Brain microvascular endothelial cell (primary cell): ENCODE results near the gene TENT4B.

Experiments
- DNase-seq: peaks from one replicate; pipeline ENCODE4 v3.0.0-alpha.2; 2020
- H3K27ac ChIP-seq: fragments of 250-450 bp; sonication (Bioruptor Pico); 2 replicates; pipeline ENCODE4 v1.5.1; 2020; ENCODE audit warnings: mild to moderate bottlenecking, moderate library complexity
- H3K27me3 ChIP-seq: fragments of 250-450 bp; sonication (Bioruptor Pico); replicated peaks from 2 replicates; pipeline ENCODE4 v1.5.1; 2020; ENCODE audit warnings: mild to moderate bottlenecking
- H3K36me3 ChIP-seq: fragments of 250-450 bp; sonication (Bioruptor Pico); replicated peaks from 2 replicates; pipeline ENCODE4 v1.5.1; 2020; ENCODE audit warnings: mild to moderate bottlenecking
- H3K4me3 ChIP-seq: 2 replicates; pipeline ENCODE4 v1.5.1; 2011; ENCODE audit warnings: low read depth, mild to moderate bottlenecking, control low read depth, low read length, moderate library complexity
- in situ Hi-C: cut with HindIII; loops from 2 replicates; pipeline ENCODE4 v1.10.0; 2017; ENCODE audit warnings: low sequenced_read_pairs, low pct_ligation_motif_present
- TF ChIP-seq, protein P1 (sequence below): IDR thresholded peaks from 2 replicates; pipeline ENCODE4 v1.5.1; 2011; ENCODE audit warnings: low read depth, mild to moderate bottlenecking, moderate library complexity, low read length, control low read depth, inconsistent platforms; ENCODE audit errors: missing control alignments

TENT4B gene

DNA sequence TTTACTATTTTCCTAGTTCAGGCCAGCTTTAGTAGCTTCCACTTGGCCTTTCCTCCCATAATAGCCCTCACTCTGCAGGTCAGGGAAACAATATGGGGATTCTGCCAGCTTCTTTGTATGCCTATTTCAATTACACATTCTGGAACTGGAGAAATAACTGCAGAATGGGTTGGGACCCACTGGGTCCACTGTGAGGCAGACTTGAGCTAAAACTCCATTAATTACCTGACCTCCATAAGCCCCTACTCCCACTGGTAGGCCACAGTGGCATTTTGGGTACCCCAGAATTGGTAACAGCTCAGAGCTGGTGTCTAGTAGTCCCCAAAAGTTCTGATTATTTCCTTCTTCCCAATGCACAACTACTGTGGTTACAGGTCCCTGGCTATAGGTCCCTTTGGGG is 16.7 kb upstream of the TENT4B start:
- H3K36me3 ChIP-seq = no peaks in the 10 kb centered on the region
- in situ Hi-C loops = no loop called here
- TF ChIP-seq, protein P1, sequence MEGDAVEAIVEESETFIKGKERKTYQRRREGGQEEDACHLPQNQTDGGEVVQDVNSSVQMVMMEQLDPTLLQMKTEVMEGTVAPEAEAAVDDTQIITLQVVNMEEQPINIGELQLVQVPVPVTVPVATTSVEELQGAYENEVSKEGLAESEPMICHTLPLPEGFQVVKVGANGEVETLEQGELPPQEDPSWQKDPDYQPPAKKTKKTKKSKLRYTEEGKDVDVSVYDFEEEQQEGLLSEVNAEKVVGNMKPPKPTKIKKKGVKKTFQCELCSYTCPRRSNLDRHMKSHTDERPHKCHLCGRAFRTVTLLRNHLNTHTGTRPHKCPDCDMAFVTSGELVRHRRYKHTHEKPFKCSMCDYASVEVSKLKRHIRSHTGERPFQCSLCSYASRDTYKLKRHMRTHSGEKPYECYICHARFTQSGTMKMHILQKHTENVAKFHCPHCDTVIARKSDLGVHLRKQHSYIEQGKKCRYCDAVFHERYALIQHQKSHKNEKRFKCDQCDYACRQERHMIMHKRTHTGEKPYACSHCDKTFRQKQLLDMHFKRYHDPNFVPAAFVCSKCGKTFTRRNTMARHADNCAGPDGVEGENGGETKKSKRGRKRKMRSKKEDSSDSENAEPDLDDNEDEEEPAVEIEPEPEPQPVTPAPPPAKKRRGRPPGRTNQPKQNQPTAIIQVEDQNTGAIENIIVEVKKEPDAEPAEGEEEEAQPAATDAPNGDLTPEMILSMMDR = peak; percentile 30
- H3K4me3 ChIP-seq = no peak overlapping the region
- no peak overlapping the region for H3K27ac ChIP-seq
- no peaks in the 10 kb centered on the region for H3K27me3 ChIP-seq
- no peak for DNase-seq

DNA sequence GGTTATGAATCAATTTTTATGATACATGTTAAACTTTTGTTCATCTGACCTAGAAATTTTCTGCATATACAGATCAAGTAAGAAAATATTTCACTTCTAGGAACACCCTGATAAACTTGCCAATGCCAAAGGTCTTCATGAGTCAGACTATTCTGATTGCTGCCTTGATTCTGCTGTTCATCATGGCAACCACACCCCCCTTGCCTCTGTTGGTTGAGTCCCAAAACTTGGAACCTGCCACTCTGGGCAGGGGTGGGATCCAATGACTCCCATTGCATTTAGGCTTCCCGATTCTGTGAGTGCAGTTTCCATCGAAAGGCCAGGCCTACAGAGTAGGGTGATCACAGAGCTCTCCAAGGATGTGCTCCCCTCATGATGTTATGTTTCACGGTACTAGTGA is 15.8 kb upstream of the TENT4B start:
- no peak overlapping the region for H3K27ac ChIP-seq
- H3K4me3 ChIP-seq = no peak overlapping the region
- in situ Hi-C loops = no loop called here
- DNase-seq = no peak
- H3K27me3 ChIP-seq = no peaks in the 10 kb centered on the region
- no peaks in the 10 kb centered on the region for H3K36me3 ChIP-seq
- TF ChIP-seq, protein P1 = no peak

DNA sequence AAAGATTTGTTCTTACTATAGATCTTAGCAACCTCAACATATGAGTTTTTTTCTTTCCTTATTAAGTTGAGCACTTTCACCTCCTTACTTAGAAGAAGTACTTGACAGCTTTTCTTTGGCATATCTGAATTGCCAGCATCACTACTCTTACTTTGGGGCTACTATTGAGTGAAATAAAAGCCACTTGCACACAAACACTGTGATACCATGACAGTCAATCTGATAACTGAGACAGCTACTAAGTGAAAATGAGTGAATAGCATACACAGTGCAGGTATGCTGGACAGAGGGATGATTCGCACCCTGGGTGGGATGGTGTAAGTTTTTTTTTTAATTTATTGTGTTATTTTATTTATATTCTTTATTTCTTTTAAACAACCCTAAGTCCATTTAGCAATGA is 13.5 kb upstream of the TENT4B start:
- Histone ChIP-seq H3K4me3 (no peak overlapping the region), H3K36me3 (no peaks in the 10 kb centered on the region), H3K27ac (no peak overlapping the region), H3K27me3 (no peaks in the 10 kb centered on the region)
- in situ Hi-C loops = no loop called here
- no peak for DNase-seq
- TF ChIP-seq, protein P1 = no peak

DNA sequence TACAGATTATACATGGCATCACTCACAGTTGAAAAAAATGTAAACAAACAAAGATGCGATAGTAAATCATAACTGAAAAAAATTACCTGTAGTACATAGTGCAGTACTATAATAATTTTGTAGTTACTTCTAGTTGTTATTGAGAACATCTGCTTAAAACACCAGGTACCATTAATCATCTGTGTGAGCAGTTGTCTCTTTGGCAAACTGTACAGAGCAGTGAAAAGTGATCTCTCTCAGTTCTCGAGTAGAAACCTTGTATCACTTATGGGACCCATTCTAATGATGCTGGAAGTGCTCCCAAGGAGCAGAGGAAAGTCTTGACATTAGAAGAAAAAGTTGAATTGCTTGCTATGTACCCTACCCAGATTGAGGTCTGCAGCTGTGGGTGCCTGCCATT is 8.9 kb upstream of the TENT4B start:
- TF ChIP-seq, protein P1 = no peak
- no peak overlapping the region for H3K4me3 ChIP-seq
- in situ Hi-C loops = no loop called here
- no peak for DNase-seq
- H3K36me3 ChIP-seq = no peaks in the 10 kb centered on the region
- no peak overlapping the region for H3K27ac ChIP-seq
- no peaks in the 10 kb centered on the region for H3K27me3 ChIP-seq

DNA sequence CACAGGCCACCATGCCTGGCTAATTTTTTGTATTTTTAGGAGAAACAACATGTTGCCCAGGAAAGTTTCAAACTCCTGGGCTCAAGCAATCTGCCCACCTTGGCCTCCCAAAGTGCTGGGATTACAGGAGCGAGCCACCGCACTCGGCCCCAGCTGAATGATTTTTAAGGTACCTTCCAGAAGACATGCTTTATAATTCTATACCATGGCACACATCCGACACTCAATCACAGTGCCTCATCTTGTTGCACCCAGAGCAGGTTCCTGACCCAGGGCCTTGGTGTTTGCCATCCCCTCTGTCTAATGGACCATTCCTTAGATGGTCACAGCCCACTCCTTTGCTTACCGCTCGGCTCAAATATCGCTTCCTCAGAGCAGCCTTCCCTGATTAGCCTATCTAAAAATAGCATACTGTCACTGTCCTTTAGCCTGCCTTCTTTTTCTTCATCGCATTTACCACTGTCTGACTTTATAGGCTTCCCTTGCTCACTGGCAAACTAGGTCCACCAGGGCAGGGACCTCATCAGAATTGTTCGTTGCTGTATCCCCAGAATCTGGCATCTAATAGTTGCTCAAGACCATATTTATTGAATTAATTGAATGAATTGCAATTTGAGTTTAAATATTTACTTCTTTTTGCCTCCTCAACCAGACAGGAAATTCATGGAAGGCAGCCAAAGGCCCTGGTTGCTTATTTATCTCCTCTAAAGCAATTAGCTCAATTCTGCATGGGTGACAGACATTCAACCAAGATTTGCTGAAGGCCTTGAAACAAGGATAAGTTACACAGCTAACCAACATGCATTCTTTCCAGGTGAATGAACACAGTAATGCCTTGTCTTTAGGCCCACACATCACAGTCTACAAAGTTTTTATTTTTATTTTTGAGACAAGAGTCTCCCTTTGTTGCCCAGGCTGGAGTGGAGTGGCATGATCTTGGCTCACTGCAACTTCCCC is 6.3 kb upstream of the TENT4B start:
- TF ChIP-seq, protein P1 = no peak
- no peak for DNase-seq
- in situ Hi-C loops = no loop called here
- no peak overlapping the region for H3K4me3 ChIP-seq
- H3K36me3 ChIP-seq = no peaks in the 10 kb centered on the region
- no peaks in the 10 kb centered on the region for H3K27me3 ChIP-seq
- no peak overlapping the region for H3K27ac ChIP-seq
